GM12801 (cell line): Measurements from ENCODE around the gene ROR2.

Source experiments
- TF ChIP-seq, protein P1 (sequence below): IDR thresholded peaks from one replicate; pipeline ENCODE4 v1.5.1; 2011; ENCODE audit warnings: control low read depth; ENCODE audit not compliant: insufficient read length; ENCODE audit errors: extremely low read depth

ROR2 gene

DNA sequence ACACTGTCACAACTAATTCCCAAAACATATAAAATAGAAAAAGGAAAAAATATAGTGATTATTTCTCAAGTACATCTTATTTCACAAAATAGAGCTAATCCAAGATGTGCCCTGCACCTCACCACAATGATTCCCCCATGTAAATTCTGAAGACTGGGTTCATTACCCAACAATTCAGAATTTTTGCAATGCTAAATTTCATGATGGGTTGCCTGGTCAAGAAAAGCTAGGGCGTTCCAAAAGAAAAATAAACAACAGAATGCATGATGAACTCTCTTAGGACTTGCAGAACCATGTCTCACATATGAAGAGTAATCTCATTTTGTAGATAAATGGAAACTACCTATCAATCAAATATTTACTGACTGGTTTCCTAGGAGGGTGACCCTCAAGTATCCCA lies 266.8 kb downstream of the ROR2 start:
- TF ChIP-seq, protein P1, sequence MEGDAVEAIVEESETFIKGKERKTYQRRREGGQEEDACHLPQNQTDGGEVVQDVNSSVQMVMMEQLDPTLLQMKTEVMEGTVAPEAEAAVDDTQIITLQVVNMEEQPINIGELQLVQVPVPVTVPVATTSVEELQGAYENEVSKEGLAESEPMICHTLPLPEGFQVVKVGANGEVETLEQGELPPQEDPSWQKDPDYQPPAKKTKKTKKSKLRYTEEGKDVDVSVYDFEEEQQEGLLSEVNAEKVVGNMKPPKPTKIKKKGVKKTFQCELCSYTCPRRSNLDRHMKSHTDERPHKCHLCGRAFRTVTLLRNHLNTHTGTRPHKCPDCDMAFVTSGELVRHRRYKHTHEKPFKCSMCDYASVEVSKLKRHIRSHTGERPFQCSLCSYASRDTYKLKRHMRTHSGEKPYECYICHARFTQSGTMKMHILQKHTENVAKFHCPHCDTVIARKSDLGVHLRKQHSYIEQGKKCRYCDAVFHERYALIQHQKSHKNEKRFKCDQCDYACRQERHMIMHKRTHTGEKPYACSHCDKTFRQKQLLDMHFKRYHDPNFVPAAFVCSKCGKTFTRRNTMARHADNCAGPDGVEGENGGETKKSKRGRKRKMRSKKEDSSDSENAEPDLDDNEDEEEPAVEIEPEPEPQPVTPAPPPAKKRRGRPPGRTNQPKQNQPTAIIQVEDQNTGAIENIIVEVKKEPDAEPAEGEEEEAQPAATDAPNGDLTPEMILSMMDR: no peak

DNA sequence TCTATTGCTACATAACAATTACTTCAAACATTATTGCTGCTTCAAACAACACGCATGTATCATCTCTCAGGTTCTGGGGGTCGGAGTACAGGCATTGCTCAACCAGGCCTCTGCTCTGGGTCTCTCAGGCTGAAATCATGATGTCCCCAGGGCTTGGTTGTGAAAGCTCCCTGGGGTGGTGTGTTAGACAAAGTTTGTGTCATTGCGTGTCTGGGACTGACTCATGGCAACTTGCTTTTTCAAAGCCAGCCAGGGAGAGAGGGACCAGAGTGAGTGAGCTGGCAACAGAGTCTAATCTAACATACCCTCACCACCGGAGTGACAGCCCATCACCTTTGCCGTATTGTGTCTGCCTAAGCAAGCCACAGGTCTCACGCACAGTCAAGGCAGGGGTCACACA lies 267.2 kb downstream of the ROR2 start:
- TF ChIP-seq, protein P1: no peak

DNA sequence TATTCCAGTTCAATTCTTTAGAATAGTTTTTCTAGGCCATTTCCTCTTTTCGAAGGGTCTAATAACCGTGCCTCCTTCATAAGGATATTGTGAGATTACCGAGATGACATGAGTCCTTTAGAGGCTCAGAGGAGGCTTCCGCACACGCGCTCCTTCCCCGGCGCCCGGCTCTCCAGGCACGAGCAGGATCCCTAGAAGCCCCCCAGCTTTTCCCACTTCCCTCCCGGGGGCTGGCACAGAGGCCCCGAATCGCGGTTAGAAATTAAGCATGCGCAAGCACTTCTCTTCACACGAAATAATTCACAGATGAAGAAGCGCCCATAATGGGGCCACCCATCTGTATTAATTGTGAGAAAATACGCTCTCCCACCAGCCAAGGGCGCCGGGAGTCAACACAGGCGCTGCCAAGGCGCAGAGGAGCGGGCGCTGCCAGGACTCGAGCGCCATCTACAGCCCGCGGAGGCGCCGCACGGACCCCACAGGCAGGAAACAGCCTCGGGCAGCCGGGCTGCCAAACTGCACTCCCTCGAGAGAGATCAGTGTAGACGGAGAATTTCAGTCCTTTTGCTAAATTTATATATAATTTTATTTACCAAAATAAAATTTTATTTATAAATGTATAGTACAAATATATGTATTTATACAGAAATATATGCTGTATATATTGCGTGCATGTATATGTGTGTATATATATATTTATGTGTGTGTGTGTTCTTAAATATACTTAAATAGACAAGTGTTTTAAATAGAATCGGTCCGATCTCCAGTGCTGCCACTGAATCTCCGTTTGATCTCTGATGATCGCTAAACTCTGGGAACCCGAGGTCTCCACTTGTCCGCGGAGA lies 268.3 kb downstream of the ROR2 start:
- TF ChIP-seq, protein P1: no peak

DNA sequence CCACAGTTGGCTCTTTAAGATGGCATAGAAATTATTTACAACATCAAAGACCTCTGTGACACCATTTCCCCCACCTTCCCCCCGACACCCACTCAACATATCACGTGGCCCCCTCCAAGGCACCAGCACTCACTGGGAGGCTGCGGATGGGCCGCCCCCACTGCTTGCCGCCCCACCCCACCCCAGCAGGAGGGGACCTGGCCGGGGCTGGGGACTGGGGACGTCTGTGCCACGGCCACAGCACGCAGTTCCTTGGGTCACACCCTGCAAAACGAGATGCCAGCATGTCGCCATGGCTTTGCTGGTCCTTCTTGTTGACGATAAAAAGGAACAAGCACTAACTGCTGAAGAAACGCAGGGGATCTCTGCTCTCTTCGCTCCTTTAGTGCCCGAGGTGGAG lies 269.0 kb downstream of the ROR2 start:
- TF ChIP-seq, protein P1: no peak

- TF ChIP-seq, protein P1: no peak
These were observed 269.9 kb downstream of the ROR2 start for GRCh38 chr9:91680106-91680505.

DNA sequence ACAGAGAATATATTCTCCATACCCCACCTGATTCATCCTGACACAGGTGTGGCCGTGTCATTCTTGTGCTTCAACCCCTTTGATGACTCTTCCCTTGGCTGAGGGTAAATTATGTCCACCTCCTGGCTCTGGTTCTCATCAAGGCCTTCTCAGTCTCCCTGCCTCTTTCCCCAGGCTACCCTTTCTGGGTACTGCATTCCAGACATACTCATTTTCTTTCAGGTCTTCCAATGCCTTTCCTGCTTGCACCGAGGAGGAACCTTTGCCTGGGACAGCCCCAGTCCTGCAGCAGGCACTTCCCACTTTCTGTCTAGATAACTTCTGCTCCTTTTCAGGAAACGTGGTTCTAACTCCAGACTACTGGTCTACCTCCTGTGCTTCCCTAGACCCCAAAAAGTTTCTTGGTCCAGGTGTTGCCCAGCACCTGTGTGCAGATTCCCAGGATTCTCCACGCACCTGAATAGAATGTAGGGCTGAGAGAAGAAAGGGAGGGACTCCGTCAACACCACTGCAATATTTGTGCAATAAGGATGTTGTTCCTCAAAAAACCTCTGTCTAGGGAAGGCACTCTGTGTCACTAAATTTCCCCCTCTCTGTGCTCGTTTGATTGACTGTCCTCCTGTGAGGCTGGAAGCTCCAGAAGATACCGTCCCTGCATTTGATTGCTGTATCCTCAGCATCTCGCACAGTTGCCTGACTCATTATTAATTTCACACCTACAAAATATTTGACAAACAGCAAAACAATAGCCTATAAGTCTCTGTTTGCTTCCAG lies 271.0 kb downstream of the ROR2 start:
- TF ChIP-seq, protein P1: no peak

DNA sequence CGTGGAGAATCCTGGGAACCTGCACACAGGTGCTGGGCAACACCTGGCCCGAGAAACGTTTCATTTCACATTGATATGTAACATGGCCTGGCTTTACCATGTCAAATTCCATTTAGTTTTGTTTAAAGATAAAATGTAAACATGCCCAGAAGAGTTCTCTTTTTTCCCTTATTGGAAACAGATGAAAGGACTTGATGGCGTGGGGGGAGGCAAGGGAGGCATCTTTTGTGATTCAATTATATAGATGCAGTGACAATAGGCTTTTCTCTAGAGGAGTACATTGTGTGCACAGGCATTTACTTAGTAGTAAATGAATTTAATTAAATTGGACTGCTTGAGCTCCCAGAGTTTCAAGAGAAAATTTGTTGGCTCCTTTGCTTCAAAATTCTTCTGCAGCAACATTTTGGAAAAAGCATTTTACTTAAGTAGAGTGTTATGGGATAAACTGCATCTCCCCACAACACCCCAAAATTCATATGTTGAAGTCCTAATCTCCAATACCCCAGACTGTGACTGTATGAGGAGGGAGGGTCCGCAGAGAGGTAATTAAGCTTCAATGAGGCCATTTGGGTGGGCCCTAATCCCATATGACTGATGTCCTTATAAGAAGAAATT lies 272.1 kb downstream of the ROR2 start:
- TF ChIP-seq, protein P1: no peak
